T-helper 1 cell treated with Interleukin-12 subunit alpha and Interleukin-12 subunit beta and Interleukin-4 antibody, amounts not matched to agents 30 μg/mL and 1 μg/mL, for 36 hours (primary cell): ENCODE data around the gene DPEP2NB.

Source experiments
- H3K27ac Mint-ChIP-seq: one replicate; pipeline ENCODE4 v1.8.0; 2021; ENCODE audit warnings: mild to moderate bottlenecking, mixed read lengths
- H3K27me3 Mint-ChIP-seq: one replicate; pipeline ENCODE4 v1.8.0; 2021; ENCODE audit warnings: low read depth, mixed read lengths
- H3K36me3 Mint-ChIP-seq: one replicate; pipeline ENCODE4 v1.8.0; 2021; ENCODE audit warnings: low read depth, mixed read lengths
- H3K4me1 Mint-ChIP-seq: one replicate; pipeline ENCODE4 v1.8.0; 2021; ENCODE audit warnings: low read depth, mixed read lengths
- H3K4me3 Mint-ChIP-seq: one replicate; pipeline ENCODE4 v1.8.0; 2021; ENCODE audit warnings: mild to moderate bottlenecking, moderate library complexity, mixed read lengths
- H3K9me3 Mint-ChIP-seq: one replicate; pipeline ENCODE4 v1.8.0; 2021; ENCODE audit warnings: mixed read lengths

DPEP2NB gene

DNA sequence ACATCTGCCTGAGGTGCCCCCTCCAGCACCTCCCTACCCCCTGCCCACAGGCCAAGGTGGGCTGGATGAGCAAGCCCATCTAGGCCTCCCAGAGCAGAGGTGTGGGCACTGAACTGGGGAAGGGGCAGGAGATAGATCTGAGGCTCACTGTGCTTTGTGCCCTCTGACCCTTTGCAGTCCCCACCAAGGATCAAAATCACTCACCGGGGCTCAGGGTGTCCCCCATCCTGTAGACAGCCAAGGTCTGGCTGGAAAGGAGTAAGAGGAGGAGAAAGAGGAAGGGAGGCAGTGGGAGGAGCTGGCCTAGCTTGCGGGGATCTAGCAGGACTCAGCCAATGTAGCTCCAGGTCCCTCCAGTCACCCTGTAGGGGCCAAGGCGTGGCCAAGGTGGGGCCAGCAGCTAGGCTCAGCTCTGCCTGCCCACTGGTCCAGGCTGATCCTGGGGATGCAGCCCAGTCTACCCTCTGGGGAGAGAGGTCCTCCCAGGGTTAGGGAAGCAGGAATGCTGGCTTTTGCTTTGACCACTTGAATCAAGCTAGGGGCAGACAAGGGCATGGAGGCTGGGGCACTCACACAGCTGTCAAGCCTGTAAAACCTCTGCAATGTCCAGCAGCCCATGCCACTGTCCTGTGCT lies 49.0 kb downstream of the DPEP2NB start:
- Mint-ChIP-seq H3K4me3 (peak overlapping the region; percentile 95), H3K9me3 (no peaks in the 10 kb centered on the region), H3K27me3 (no peaks in the 10 kb centered on the region), H3K36me3 (peaks cover 2% of the 10 kb centered on the region), H3K4me1 (peaks cover 29% of the 10 kb centered on the region), H3K27ac (peak overlapping the region; percentile 91)

DNA sequence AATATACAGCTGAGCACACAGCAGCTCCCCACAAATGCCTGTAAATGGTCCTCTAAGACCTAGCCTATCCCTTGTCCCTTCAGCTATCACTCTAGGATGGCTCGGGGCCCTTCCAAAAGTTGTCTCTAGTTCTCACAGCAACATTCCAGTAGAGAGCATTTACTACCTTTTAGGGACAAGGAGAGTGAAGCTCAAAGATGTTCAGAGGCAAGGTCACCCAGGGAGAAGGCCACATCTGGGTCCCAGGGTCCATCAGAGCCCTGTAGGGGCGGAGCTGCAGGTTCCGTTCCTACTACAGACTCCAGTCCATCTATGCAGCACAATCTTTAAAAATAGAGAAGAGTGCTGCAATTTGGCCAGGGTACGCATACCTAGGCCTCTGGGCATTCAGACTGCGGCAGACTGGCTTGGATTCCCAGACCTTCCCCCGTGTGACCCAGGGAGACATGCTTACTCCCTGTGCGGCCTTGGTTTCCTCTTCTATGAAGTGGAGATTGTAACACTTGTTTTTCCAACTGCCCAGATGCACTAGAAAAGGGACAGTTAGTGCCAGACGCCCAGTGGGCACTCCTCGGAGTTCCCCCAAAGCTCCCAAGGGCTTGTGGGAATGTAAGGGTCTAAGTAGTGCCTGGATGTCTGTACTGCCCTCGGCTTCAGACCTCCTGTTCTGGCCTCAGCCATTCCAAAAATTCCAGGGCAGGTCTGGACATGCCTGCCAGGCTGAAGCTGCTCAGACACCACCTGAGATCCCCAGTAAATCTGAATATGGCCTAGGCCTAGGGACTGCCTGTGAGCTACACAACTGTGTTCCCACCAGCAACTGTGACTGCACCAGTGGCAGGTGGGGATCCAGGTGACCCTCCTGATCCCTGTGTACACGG lies 49.8 kb downstream of the DPEP2NB start:
- Mint-ChIP-seq H3K9me3 (no peaks in the 10 kb centered on the region), H3K4me1 (peaks cover 29% of the 10 kb centered on the region), H3K36me3 (peaks cover 4% of the 10 kb centered on the region), H3K27me3 (no peaks in the 10 kb centered on the region), H3K4me3 (peak overlapping the region; percentile 95), H3K27ac (peak overlapping the region; percentile 31)

DNA sequence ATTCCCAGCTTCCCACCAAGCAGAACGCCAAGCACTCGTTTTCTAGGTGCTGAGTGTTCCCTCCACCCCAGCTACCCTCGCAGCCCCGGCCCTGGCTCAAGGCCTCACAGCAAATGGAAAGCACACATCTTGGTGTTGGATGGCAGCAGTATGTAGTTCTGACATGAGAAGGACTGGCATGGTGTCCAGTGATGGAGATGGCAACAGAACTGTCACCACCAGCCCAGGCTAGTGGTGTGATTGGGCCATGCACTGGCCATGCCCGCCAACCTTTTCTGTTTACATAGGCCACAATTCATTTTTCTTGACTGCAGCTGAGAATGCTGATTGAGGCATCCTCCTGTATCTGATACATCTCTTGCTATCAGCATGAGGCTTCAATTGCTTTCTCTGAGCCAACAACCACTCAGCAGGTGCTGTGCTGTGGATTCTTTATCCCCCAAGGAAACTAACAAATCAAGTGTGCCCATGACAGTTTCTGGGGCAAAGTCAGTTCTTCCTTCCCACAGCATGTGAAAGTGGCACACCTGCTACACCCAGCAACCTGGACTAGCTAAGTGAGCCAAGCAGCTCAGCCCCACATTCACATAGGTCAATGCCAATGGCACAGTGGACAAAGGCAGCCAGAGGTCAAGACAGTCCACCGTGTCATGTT lies 51.1 kb downstream of the DPEP2NB start:
- peaks cover 26% of the 10 kb centered on the region for H3K4me1 Mint-ChIP-seq
- H3K4me3 Mint-ChIP-seq, result no peak overlapping the region
- no peaks in the 10 kb centered on the region for H3K27me3 Mint-ChIP-seq
- H3K9me3 Mint-ChIP-seq, result no peaks in the 10 kb centered on the region
- peaks cover 7% of the 10 kb centered on the region for H3K36me3 Mint-ChIP-seq
- no peak overlapping the region for H3K27ac Mint-ChIP-seq

- H3K36me3 Mint-ChIP-seq, result peaks cover 7% of the 10 kb centered on the region
Observed at GRCh38 chr16:67963662-67964321, 51.9 kb downstream of the DPEP2NB start.

More at GRCh38 chr16:67963662-67964321, 51.9 kb downstream of the DPEP2NB start:
- Mint-ChIP-seq H3K4me3 (no peak overlapping the region), H3K27me3 (no peaks in the 10 kb centered on the region), H3K27ac (no peak overlapping the region), H3K4me1 (peaks cover 23% of the 10 kb centered on the region), H3K9me3 (no peaks in the 10 kb centered on the region)
